NCI-H510A treated with DMSO at 0.1 percent for 48 hours (cell line): Measurements from ENCODE around the gene PRKD2.
"Not testable (repeated sequence)": the region's sequence is repeated elsewhere in the genome, so short reads cannot be mapped to it uniquely, and the experiment has no call there.

Source experiments
- DNase-seq: peaks from one replicate; lab custom pipeline; 2025; lab: John Stamatoyannopoulos, UW

PRKD2 gene

DNA sequence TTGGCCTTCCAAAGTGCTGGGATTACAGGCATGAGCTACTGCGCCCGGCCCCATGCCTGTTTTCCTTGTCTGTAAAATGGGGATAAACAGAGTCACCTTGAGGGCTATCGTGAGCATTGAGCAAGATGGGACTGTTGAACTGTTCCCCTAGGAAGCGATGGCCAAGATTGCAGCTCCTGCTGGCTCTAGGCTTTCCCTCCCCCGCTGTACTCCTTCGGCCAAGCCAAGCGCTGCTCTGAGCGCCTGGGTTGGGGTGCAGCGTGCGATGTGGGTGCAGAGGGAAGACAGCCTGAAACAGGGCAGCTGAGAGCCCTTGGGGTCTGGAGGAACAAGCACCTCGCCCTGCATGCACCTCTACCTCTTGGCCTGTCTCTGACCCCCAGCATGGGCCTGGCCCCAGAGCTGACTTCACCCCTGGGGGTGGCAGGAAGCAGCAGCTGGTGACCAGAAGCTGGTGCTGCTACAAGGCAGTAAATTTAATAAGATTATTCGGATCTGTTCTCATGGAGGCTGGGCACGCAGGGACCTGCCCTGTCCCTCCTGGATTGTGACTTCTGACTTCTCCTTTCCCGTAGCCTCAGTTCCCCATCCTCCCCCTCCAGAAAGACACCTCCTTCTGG, 86.2 kb downstream of the PRKD2 start:
- no peak for DNase-seq

DNA sequence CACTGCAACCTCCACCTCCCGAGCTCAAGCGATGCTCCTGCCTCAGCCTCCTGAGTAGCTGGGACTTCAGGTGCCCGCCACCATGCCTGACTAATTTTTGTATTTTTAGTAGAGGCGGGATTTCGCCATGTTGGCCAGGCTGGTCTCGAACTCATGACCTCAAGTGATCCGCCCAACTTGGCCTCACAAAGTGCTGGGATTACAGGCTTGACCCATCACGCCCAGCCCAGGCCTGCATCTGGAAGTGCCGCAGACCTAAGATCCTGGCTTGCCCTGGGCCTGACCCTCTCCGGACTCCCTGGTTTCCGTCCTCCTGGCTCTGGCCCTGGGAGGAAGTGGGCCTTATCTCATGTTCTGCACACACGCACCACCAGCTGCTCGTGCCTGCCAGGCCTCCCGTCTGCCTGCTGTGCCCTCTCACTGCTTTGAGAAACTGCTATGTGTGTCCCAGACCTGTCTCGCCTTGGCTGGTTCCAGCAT, 87.3 kb downstream of the PRKD2 start:
- DNase-seq: no peak

DNA sequence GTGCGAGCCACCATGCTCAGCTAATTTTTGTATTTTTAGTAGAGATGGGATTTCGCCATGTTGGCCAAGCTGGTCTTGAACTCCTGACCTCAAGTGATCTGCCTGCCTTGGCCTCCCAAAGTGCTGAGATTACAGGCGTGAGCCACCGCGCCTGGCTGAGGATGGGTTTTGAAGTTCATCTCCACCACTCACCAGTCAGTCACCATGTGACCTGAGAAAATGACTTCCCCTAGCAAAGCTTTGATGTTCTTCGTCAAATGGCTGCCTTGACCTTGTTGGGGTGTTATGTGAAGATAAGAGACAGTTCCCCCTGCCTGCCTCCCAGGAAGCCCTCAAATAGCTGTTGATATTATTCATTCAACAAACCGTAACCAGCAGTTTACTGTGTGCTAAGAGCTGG, 87.9 kb downstream of the PRKD2 start:
- not testable (repeated sequence) for DNase-seq

DNA sequence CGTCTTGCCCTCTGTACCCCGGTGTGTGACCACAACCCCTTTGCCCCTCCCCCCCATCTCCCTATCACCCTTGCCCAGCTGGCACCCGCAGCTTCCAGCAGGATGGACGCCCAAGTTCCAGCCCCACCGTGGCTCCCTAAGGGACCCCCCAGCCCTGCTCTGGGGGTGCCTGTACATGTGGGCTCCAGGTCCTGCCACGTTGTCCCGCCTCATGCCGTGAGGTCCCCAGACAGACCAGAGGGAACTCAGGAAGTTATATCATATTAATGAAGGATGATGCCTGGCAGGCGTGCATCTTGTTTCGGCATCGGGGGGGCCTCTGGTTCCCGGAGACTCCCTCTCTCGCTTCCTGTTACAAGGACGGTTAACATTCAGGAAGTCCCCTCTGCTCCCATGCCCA, 90.5 kb downstream of the PRKD2 start:
- DNase-seq: no peak

DNA sequence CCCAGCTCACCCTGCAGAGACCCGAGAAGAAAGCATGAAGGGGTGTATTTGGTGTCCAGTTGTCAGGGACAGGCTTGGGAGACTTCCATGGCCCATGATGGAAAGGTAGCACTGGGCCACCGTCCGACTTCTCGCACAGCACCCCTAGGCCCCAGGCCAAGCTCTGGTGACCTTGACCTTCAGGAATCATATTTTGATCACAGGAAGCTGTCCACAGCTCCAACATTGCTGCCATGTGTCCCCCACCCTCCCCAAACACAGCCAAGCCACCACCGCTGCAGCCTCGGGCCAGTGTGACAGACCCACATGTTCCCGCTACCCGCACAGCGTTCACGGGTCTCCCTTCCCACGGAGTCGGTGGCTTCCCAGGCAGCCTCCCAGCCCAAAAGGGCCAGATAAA, 91.2 kb downstream of the PRKD2 start:
- no peak for DNase-seq

DNA sequence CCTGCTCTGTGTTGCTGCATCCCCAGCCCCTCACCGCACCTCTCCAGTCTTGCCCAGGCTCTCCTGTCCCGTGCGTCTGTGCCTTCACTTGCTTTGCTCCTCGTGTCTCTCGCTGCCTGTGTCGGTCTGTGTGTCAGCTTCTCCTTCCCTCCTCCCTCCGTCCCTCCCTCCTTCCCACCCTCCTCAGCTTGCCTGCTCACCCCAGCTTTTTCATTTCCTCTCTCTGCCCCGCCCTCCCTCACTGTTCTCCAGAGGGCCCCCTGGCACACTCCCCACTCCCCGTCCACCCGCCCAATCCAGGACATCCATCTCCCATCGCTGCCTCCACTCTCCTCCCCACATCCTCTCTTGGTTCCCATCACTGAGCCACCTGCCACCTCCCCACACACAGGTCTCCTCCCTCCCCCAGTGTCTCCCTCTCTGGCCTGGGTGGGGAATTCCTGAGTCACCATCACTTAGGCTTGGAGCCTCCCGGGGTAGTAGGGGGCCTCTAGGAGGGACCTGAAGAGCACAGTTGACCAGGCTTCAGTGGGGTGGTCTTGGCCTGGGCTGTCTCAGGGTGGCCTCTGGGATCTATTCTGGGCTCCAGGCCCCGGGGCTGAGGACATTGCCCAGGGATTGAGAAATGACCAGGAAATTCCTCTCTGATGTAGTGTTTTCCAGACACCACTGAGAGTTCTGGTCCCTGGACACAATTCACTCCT, 91.8 kb downstream of the PRKD2 start, which contains the start of gene PTGIR:
Gene PTGIR (minus strand): TSS at position 132 of the 704 bp plus-strand sequence. CDS start 864 bp downstream, outside the sequence.
- DNase-seq: peak; percentile 36
